Raji (cell line): ENCODE measurements around the gene FKBP11.

ENCODE experiments used
- POLR2A ChIP-seq: IDR thresholded peaks from 2 replicates; pipeline ENCODE4 v1.6.1; 2011; ENCODE audit warnings: low read depth, low read length, control low read depth; ENCODE audit not compliant: insufficient read depth

The FKBP11 gene

GRCh38 chr12:48890657-48891418 is 34.5 kb downstream of the FKBP11 start:
- TF ChIP-seq POLR2A, result no peak

DNA sequence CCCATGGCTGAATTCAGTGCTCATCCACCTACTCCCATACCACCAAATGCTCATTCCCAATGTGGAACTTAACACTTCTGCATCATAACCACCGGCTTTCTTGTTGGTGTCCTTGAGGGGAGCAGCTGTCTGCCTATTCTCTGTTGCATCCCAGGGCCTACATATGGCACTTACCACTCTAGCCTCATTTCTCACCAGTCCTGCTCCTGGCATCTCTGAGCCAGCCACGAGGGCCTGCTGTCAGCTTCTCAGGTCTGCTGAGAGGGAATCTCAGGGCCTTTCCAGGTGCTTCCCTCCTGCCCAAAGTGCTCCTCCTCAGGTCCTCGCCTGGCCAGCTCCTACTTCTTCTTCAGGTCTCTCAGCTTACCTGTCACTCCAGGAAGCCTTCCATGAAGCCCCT is 35.6 kb downstream of the FKBP11 start:
- TF ChIP-seq POLR2A, result no peak

- TF ChIP-seq POLR2A, result no peak
Observed at GRCh38 chr12:48883305-48884161, 41.8 kb downstream of the FKBP11 start.

DNA sequence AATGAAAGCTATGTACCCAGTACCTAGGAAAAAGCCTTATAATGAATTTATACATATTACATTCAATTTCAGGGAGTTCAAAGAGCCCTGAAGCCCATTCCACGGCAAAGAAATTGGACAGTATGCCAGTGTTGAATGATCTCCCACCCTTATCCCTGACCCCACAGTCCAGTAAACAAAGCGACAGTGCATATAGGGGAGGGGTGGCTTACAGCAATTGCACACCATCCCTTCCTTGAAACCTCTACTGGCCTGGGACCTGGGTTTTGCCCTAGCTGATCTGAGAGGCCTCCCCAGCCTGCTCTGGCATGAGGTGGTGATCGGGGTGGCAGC is 42.4 kb downstream of the FKBP11 start:
- TF ChIP-seq POLR2A, result no peak

DNA sequence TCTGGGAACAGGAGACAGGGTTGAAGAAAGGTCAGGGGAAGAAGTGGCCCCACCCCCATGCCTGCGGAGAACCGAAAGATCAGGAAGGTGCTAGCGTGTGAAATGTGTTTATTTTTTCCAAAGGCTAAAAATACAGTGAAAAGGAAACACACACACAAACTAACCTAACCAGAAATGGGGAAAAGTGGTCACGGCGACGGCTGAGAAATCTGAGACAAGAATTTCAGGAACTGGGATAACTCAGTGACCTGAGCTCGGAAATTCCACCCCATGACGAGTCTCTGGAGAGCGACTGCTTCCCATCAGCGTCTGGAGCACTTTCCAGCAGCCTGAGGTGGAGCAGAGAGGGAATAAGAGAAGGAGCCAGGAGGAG is 43.0 kb downstream of the FKBP11 start:
- TF ChIP-seq POLR2A, result no peak

GRCh38 chr12:48881686-48882314 is 43.5 kb downstream of the FKBP11 start:
- TF ChIP-seq POLR2A, result no peak

- TF ChIP-seq POLR2A, result no peak
Observed at GRCh38 chr12:48880647-48881046, 44.6 kb downstream of the FKBP11 start.

GRCh38 chr12:48878548-48878947 is 46.7 kb downstream of the FKBP11 start:
- no peak for TF ChIP-seq POLR2A

- no peak for TF ChIP-seq POLR2A
Observed at GRCh38 chr12:48875944-48876515, 49.3 kb downstream of the FKBP11 start.

GRCh38 chr12:48873096-48873495 is 52.2 kb downstream of the FKBP11 start:
- TF ChIP-seq POLR2A, result no peak
